HAP-1 (cell line): ENCODE data around the gene CNPPD1.

ENCODE experiments used
- DNase-seq, 2 experiments: peaks; one replicate each; pipeline ENCODE4 v3.0.0-alpha.2; 2016 to 2020; ENCODE audit warnings: low spot score in 2 of 2
- H3K27me3 ChIP-seq: fragments of 250-450 bp; sonication (Bioruptor Pico); 2 replicates; pipeline ENCODE4 v1.5.1; 2020; ENCODE audit warnings: low read depth, mild to moderate bottlenecking, moderate library complexity
- H3K36me3 ChIP-seq: fragments of 250-450 bp; sonication (Bioruptor Pico); replicated peaks from 2 replicates; pipeline ENCODE4 v1.5.1; 2020; ENCODE audit warnings: mild to moderate bottlenecking
- H3K4me1 ChIP-seq: fragments of 250-450 bp; sonication (Bioruptor Pico); 2 replicates; pipeline ENCODE4 v1.5.1; 2020; ENCODE audit warnings: mild to moderate bottlenecking
- H3K4me3 ChIP-seq: fragments of 250-450 bp; sonication (Bioruptor Pico); 2 replicates; pipeline ENCODE4 v1.5.1; 2020; ENCODE audit warnings: mild to moderate bottlenecking, moderate library complexity
- H3K9me3 ChIP-seq: fragments of 250-450 bp; sonication (Bioruptor Pico); 2 replicates; pipeline ENCODE4 v1.5.1; 2020; ENCODE audit warnings: mild to moderate bottlenecking, moderate library complexity
- in situ Hi-C: fragments of 300-500 bp; cut with MboI; formaldehyde crosslinking; loops from 3 replicates; pipeline ENCODE4 v1.14.3; 2020; ENCODE audit warnings: low sequenced_read_pairs, inconsistent platforms, mixed read lengths

CNPPD1 gene

GRCh38 chr2:219214141-219214540 lies 37.4 kb upstream of the CNPPD1 start:
- Histone ChIP-seq H3K4me1 (peaks cover 11% of the 10 kb centered on the region), H3K27me3 (no peaks in the 10 kb centered on the region), H3K4me3 (no peak overlapping the region), H3K9me3 (no peaks in the 10 kb centered on the region), H3K36me3 (peaks cover 6% of the 10 kb centered on the region)
- no peak for DNase-seq
- in situ Hi-C loops = no loop called here

GRCh38 chr2:219213486-219214071 lies 36.9 kb upstream of the CNPPD1 start:
- peaks cover 11% of the 10 kb centered on the region for H3K4me1 ChIP-seq
- H3K27me3 ChIP-seq = no peaks in the 10 kb centered on the region
- in situ Hi-C loops = no loop called here
- no peak for DNase-seq
- H3K36me3 ChIP-seq = peaks cover 6% of the 10 kb centered on the region; the same call in 1 of the 2 replicates
- no peak overlapping the region for H3K4me3 ChIP-seq
- no peaks in the 10 kb centered on the region for H3K9me3 ChIP-seq

GRCh38 chr2:219213026-219213415 lies 36.3 kb upstream of the CNPPD1 start:
- Histone ChIP-seq H3K4me3 (no peak overlapping the region), H3K4me1 (peaks cover 7% of the 10 kb centered on the region), H3K9me3 (no peaks in the 10 kb centered on the region), H3K36me3 (peaks cover 11% of the 10 kb centered on the region; the same call in 1 of the 2 replicates), H3K27me3 (no peaks in the 10 kb centered on the region)
- in situ Hi-C loops = no loop called here
- DNase-seq = no peak

- no peaks in the 10 kb centered on the region for H3K9me3 ChIP-seq
- DNase-seq = no peak
- no peaks in the 10 kb centered on the region for H3K27me3 ChIP-seq
- in situ Hi-C loops = no loop called here
- H3K4me1 ChIP-seq = peaks cover 10% of the 10 kb centered on the region
- H3K36me3 ChIP-seq = peaks cover 9% of the 10 kb centered on the region; the same call in 1 of the 2 replicates
- no peak overlapping the region for H3K4me3 ChIP-seq
Observed at GRCh38 chr2:219210886-219211362, 34.2 kb upstream of the CNPPD1 start.

GRCh38 chr2:219210196-219210885 lies 33.6 kb upstream of the CNPPD1 start:
- H3K9me3 ChIP-seq = no peaks in the 10 kb centered on the region
- H3K27me3 ChIP-seq = no peaks in the 10 kb centered on the region
- in situ Hi-C loops = no loop called here
- peaks cover 8% of the 10 kb centered on the region; the same call in 1 of the 2 replicates for H3K36me3 ChIP-seq
- H3K4me1 ChIP-seq = peaks cover 11% of the 10 kb centered on the region
- H3K4me3 ChIP-seq = no peak overlapping the region
- DNase-seq = no peak

- in situ Hi-C loops = no loop called here
- H3K4me1 ChIP-seq = peaks cover 11% of the 10 kb centered on the region
- H3K27me3 ChIP-seq = no peaks in the 10 kb centered on the region
- DNase-seq = no peak
- H3K9me3 ChIP-seq = 0 out of 2 replicates have a peak, but pooled peaks cover under 1% of the 10 kb centered on the region
- H3K4me3 ChIP-seq = no peak overlapping the region
- H3K36me3 ChIP-seq = peaks cover 8% of the 10 kb centered on the region; the same call in 1 of the 2 replicates
Observed at GRCh38 chr2:219209236-219210195, 32.8 kb upstream of the CNPPD1 start.

- no peaks in the 10 kb centered on the region for H3K27me3 ChIP-seq
- no peak overlapping the region for H3K4me3 ChIP-seq
- H3K9me3 ChIP-seq = 0 out of 2 replicates have a peak, but pooled peaks cover 2% of the 10 kb centered on the region
- peaks cover 11% of the 10 kb centered on the region for H3K4me1 ChIP-seq
- peaks cover 8% of the 10 kb centered on the region; the same call in 1 of the 2 replicates for H3K36me3 ChIP-seq
- DNase-seq = no peak
- in situ Hi-C loops = no loop called here
Observed at GRCh38 chr2:219207884-219208740, 31.4 kb upstream of the CNPPD1 start.

- H3K4me3 ChIP-seq = peak overlapping the region; percentile 65
- H3K4me1 ChIP-seq = peaks cover 11% of the 10 kb centered on the region
- DNase-seq = no peak
- in situ Hi-C loops = no loop called here
- H3K36me3 ChIP-seq = peaks cover 8% of the 10 kb centered on the region; the same call in 1 of the 2 replicates
- no peaks in the 10 kb centered on the region for H3K27me3 ChIP-seq
- H3K9me3 ChIP-seq = 0 out of 2 replicates have a peak, but pooled peaks cover 2% of the 10 kb centered on the region
Observed at GRCh38 chr2:219207134-219207883, 30.6 kb upstream of the CNPPD1 start.

GRCh38 chr2:219206328-219207133 lies 29.8 kb upstream of the CNPPD1 start, which contains the start of gene ZFAND2B:
TSS of gene ZFAND2B (plus strand) at chr2:219206782. CDS start at chr2:219206988, 206 bp downstream.
- H3K4me1 ChIP-seq = peaks cover 11% of the 10 kb centered on the region
- H3K36me3 ChIP-seq = peaks cover 8% of the 10 kb centered on the region; the same call in 1 of the 2 replicates
- H3K9me3 ChIP-seq = 0 out of 2 replicates have a peak, but pooled peaks cover 2% of the 10 kb centered on the region
- DNase-seq = peak; percentile 88 to 95
- no peaks in the 10 kb centered on the region for H3K27me3 ChIP-seq
- in situ Hi-C loops = no loop called here
- peak within 1 kb of the TSS; percentile 65 for H3K4me3 ChIP-seq

GRCh38 chr2:219205981-219206327 lies 29.2 kb upstream of the CNPPD1 start:
- H3K4me1 ChIP-seq = peaks cover 11% of the 10 kb centered on the region
- peak overlapping the region; percentile 65 for H3K4me3 ChIP-seq
- no peaks in the 10 kb centered on the region for H3K27me3 ChIP-seq
- no peak for DNase-seq
- in situ Hi-C loops = no loop called here
- H3K9me3 ChIP-seq = 0 out of 2 replicates have a peak, but pooled peaks cover 2% of the 10 kb centered on the region
- peaks cover 8% of the 10 kb centered on the region; the same call in 1 of the 2 replicates for H3K36me3 ChIP-seq

GRCh38 chr2:219205165-219205538 lies 28.4 kb upstream of the CNPPD1 start:
- Histone ChIP-seq H3K4me3 (no peak overlapping the region), H3K4me1 (peaks cover 11% of the 10 kb centered on the region), H3K9me3 (0 out of 2 replicates have a peak, but pooled peaks cover 2% of the 10 kb centered on the region), H3K27me3 (no peaks in the 10 kb centered on the region), H3K36me3 (peaks cover 8% of the 10 kb centered on the region; the same call in 1 of the 2 replicates)
- DNase-seq = peak in 1 of 2 experiments; percentile 2
- in situ Hi-C loops = no loop called here
